ENCODE data around the gene MIA2.
"Not testable (repeated sequence)": the region's sequence is repeated elsewhere in the genome, so short reads cannot be mapped to it uniquely, and the experiment has no call there.

Gene MIA2

GRCh38 chr14:39218171-39218769 lies 15.4 kb upstream of the MIA2 start:
- H3K9ac ChIP-seq (ENCODE audit: low read length): no peak overlapping the region
- no peak overlapping the region for H3K4me3 ChIP-seq (ENCODE audit: low read depth in 1 of 2, low read length in 2 of 2)
- H3K27me3 ChIP-seq (ENCODE audit: control insufficient read depth in 1 of 2, insufficient read depth in 2 of 2, low read length in 2 of 2): no peaks in the 10 kb centered on the region
- no peak overlapping the region for H3K27ac ChIP-seq (ENCODE audit: low read depth, low read length)
- no peaks in the 10 kb centered on the region for H3K4me1 ChIP-seq (ENCODE audit: insufficient read depth, low read length)
- no peaks in the 10 kb centered on the region for H3K9me3 ChIP-seq (ENCODE audit: low read length)
- H3K36me3 ChIP-seq (ENCODE audit: insufficient read depth, low read length): no peaks in the 10 kb centered on the region

DNA sequence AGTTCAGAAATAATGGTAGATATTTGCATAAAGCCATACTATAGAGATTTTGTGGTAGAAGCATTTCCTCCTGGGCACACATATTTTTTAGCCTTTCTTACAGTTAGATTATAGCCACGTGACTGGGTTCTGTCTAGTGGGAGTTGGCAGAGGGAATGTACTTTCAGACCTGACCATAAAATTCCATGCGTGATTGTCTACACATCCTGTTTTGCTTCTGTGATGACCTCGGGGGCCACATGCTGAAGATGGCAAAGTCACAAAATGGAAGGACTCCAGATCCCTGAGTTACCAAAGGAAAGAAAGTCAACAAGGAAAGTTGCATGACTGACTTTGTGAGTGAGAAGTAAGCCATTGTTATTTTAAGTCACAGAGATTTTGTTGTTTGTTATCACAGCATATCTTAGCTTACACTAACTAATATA lies 14.6 kb upstream of the MIA2 start:
- Histone ChIP-seq H3K27me3 (ENCODE audit: control insufficient read depth in 1 of 2, insufficient read depth in 2 of 2, low read length in 2 of 2) (no peaks in the 10 kb centered on the region), H3K4me1 (ENCODE audit: insufficient read depth, low read length) (no peaks in the 10 kb centered on the region), H3K27ac (ENCODE audit: low read depth, low read length) (no peak overlapping the region), H3K9ac (ENCODE audit: low read length) (no peak overlapping the region), H3K4me3 (ENCODE audit: low read depth in 1 of 2, low read length in 2 of 2) (no peak overlapping the region), H3K9me3 (ENCODE audit: low read length) (no peaks in the 10 kb centered on the region), H3K36me3 (ENCODE audit: insufficient read depth, low read length) (no peaks in the 10 kb centered on the region)

DNA sequence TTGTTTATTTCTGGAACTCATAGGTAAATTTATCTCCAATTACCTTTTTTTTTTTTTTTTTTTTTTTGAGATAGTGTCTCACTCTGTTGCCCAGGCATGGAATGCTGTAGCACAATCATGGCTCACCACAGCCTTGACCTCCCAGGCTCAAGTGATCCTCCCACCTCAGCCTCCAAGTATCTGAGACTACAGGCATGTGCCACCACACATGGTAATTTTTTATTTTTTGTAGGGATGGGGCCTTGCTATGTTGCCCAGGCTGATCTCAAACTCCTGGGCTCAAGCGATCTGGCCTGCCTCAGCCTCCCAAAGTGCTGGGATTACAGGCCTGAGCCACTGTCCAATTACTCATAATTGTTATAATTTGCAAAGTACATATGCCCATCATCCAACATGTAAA lies 13.2 kb upstream of the MIA2 start:
- H3K4me1 ChIP-seq (ENCODE audit: insufficient read depth, low read length); H3K9me3 ChIP-seq (ENCODE audit: low read length); H3K27me3 ChIP-seq (ENCODE audit: control insufficient read depth in 1 of 2, insufficient read depth in 2 of 2, low read length in 2 of 2); H3K36me3 ChIP-seq (ENCODE audit: insufficient read depth, low read length); H3K9ac ChIP-seq (ENCODE audit: low read length); H3K4me3 ChIP-seq (ENCODE audit: low read depth in 1 of 2, low read length in 2 of 2); H3K27ac ChIP-seq (ENCODE audit: low read depth, low read length): not testable (repeated sequence)

- H3K4me1 ChIP-seq (ENCODE audit: insufficient read depth, low read length): no peaks in the 10 kb centered on the region
- no peak overlapping the region for H3K9ac ChIP-seq (ENCODE audit: low read length)
- H3K36me3 ChIP-seq (ENCODE audit: insufficient read depth, low read length): no peaks in the 10 kb centered on the region
- no peaks in the 10 kb centered on the region for H3K9me3 ChIP-seq (ENCODE audit: low read length)
- no peak overlapping the region for H3K4me3 ChIP-seq (ENCODE audit: low read depth in 1 of 2, low read length in 2 of 2)
- H3K27me3 ChIP-seq (ENCODE audit: control insufficient read depth in 1 of 2, insufficient read depth in 2 of 2, low read length in 2 of 2): no peaks in the 10 kb centered on the region
- no peak overlapping the region for H3K27ac ChIP-seq (ENCODE audit: low read depth, low read length)
These were observed 5.7 kb upstream of the MIA2 start for GRCh38 chr14:39228044-39228443.

DNA sequence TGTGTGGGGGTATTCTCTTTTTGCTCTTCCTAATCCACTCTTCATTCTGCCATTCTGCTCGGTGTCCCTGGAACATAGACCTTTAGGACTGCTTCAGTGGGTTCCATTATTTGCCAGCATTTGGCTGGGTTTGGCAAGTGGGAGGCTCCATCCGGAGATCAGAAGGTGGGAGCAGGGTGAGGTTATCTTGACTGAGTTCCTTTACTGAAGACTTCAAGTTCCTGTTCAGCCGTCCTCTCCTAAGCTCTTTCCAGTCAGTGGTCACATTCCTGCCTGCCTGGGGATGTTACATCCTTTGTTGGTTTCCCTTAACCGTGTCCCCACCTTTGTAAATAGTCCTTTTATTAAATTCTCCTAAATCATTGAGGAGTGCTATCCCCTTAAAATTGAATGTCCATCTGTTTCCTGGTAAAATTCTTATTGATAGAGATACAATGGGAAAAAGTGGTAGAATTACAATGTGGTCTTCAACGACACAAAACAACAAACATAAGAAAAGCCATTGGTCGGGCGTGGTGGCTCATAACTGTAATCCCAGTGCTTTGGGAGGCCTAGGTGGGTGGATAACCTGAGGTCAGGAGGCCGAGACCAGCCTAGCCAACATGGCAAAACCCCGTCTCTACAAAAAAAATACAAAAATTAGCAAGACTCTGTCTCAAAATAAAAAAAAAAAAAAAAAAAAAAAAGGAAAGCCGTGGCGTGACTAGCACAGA lies 5.0 kb upstream of the MIA2 start:
- Histone ChIP-seq H3K9ac (ENCODE audit: low read length) (no peak overlapping the region), H3K4me3 (ENCODE audit: low read depth in 1 of 2, low read length in 2 of 2) (no peak overlapping the region), H3K36me3 (ENCODE audit: insufficient read depth, low read length) (no peaks in the 10 kb centered on the region), H3K4me1 (ENCODE audit: insufficient read depth, low read length) (no peaks in the 10 kb centered on the region), H3K27me3 (ENCODE audit: control insufficient read depth in 1 of 2, insufficient read depth in 2 of 2, low read length in 2 of 2) (no peaks in the 10 kb centered on the region), H3K9me3 (ENCODE audit: low read length) (no peaks in the 10 kb centered on the region), H3K27ac (ENCODE audit: low read depth, low read length) (no peak overlapping the region)

GRCh38 chr14:39229222-39229543 lies 4.5 kb upstream of the MIA2 start:
- H3K4me3 ChIP-seq (ENCODE audit: low read depth in 1 of 2, low read length in 2 of 2): no peak overlapping the region
- H3K27ac ChIP-seq (ENCODE audit: low read depth, low read length): no peak overlapping the region
- no peaks in the 10 kb centered on the region for H3K4me1 ChIP-seq (ENCODE audit: insufficient read depth, low read length)
- no peaks in the 10 kb centered on the region for H3K9me3 ChIP-seq (ENCODE audit: low read length)
- no peaks in the 10 kb centered on the region for H3K36me3 ChIP-seq (ENCODE audit: insufficient read depth, low read length)
- H3K9ac ChIP-seq (ENCODE audit: low read length): no peak overlapping the region
- no peaks in the 10 kb centered on the region for H3K27me3 ChIP-seq (ENCODE audit: control insufficient read depth in 1 of 2, insufficient read depth in 2 of 2, low read length in 2 of 2)

GRCh38 chr14:39229601-39230110 lies 4.1 kb upstream of the MIA2 start:
- Histone ChIP-seq H3K36me3 (ENCODE audit: insufficient read depth, low read length) (no peaks in the 10 kb centered on the region), H3K4me1 (ENCODE audit: insufficient read depth, low read length) (no peaks in the 10 kb centered on the region), H3K4me3 (ENCODE audit: low read depth in 1 of 2, low read length in 2 of 2) (no peak overlapping the region), H3K9ac (ENCODE audit: low read length) (no peak overlapping the region), H3K27ac (ENCODE audit: low read depth, low read length) (no peak overlapping the region), H3K9me3 (ENCODE audit: low read length) (no peaks in the 10 kb centered on the region), H3K27me3 (ENCODE audit: control insufficient read depth in 1 of 2, insufficient read depth in 2 of 2, low read length in 2 of 2) (no peaks in the 10 kb centered on the region)

- Histone ChIP-seq H3K4me1 (ENCODE audit: insufficient read depth, low read length) (no peaks in the 10 kb centered on the region), H3K27me3 (ENCODE audit: control insufficient read depth in 1 of 2, insufficient read depth in 2 of 2, low read length in 2 of 2) (no peaks in the 10 kb centered on the region), H3K9ac (ENCODE audit: low read length) (no peak overlapping the region), H3K27ac (ENCODE audit: low read depth, low read length) (no peak overlapping the region), H3K4me3 (ENCODE audit: low read depth in 1 of 2, low read length in 2 of 2) (no peak overlapping the region), H3K9me3 (ENCODE audit: low read length) (no peaks in the 10 kb centered on the region), H3K36me3 (ENCODE audit: insufficient read depth, low read length) (no peaks in the 10 kb centered on the region)
These were observed 3.2 kb upstream of the MIA2 start for GRCh38 chr14:39230416-39231035.

DNA sequence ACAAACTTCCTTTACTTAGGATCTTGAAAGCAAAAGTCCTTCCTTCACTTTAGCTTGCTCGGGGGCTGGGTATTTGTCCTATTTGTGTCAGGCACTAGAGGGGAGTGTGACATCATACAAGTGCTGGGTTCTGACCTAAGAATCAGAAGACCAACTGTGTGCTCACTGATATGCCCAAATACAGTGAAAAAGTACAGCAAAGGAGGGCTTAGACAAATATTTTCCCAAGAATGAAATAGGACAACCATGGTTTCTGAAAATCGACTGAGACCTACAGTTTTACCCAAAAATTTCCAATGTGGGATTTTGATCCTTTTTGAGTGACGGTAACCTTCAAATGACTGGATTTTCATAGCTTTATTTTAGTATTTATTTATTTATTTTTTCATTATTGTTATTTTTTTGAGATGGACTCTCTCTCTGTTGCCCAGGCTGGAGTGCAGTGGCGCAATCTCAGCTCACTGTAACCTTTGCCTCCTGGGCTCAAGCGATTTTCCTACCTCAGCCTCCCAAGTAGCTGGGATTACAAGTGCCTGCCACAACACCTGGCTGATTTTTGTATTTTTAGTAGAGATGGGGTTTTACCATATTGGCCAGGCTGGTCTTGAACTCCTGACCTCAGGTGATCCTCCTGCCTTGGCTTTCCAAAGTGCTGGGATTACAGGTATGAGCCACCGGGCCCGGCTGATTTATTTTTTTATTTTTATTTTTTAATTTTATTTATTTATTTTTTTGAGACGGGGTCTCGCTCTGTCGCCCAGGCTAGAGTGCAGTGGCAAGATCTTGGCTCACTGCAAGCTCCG lies 1.8 kb upstream of the MIA2 start:
- H3K9ac ChIP-seq (ENCODE audit: low read length); H3K27ac ChIP-seq (ENCODE audit: low read depth, low read length); H3K9me3 ChIP-seq (ENCODE audit: low read length): not testable (repeated sequence)

DNA sequence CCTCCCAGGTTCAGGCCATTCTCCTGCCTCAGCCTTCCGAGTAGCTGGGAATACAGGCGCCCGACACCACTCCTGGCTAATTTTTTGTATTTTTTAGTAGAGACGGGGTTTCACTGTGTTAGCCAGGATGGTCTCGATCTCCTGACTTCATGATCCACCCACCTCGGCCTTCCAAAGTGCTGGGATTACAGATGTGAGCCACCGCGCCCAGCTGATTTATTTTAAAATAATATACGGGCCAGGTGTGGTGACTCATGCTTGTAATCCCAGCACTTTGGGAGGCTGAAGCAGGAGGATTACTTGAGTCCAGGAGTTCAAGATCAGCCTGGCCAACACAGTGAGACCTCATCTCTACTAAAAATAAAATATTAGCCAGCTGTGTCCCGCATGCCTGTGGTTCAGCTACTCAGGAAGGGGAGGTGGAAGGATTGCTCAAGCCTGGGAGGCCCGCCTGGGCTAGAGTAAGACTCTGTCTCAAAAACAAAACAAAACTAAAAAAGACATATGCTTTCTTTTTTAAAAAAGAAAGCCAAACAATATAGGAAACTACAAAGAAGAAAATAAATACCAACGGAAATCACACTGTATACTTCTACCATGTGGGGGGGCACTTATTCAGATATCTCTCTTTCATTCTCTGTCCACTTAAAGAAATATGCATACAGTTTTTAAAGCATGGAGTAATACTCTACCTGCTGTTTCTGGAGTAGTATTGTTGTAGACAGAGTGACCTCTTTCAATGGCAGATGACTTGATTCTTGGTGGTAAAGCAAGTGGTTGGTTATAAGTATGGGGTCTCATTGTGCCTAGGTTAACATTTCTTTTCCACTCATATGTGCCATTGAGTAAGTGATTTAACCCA lies 930 bp upstream of the MIA2 start:
- H3K4me3 ChIP-seq (ENCODE audit: low read depth in 1 of 2, low read length in 2 of 2): no peak overlapping the region
- H3K27me3 ChIP-seq (ENCODE audit: control insufficient read depth in 1 of 2, insufficient read depth in 2 of 2, low read length in 2 of 2): no peaks in the 10 kb centered on the region
- no peaks in the 10 kb centered on the region for H3K4me1 ChIP-seq (ENCODE audit: insufficient read depth, low read length)
- H3K27ac ChIP-seq (ENCODE audit: low read depth, low read length): no peak overlapping the region
- no peaks in the 10 kb centered on the region for H3K9me3 ChIP-seq (ENCODE audit: low read length)
- no peaks in the 10 kb centered on the region for H3K36me3 ChIP-seq (ENCODE audit: insufficient read depth, low read length)
- H3K9ac ChIP-seq (ENCODE audit: low read length): no peak overlapping the region

More for the DNA sequence above, 1.8 kb upstream of the MIA2 start:
- H3K36me3 ChIP-seq (ENCODE audit: insufficient read depth, low read length); H3K4me1 ChIP-seq (ENCODE audit: insufficient read depth, low read length); H3K27me3 ChIP-seq (ENCODE audit: control insufficient read depth in 1 of 2, insufficient read depth in 2 of 2, low read length in 2 of 2); H3K4me3 ChIP-seq (ENCODE audit: low read depth in 1 of 2, low read length in 2 of 2): not testable (repeated sequence)

GRCh38 chr14:39234986-39235385 lies 1.3 kb downstream of the MIA2 start:
- not testable (repeated sequence) for H3K36me3 ChIP-seq (ENCODE audit: insufficient read depth, low read length); H3K4me1 ChIP-seq (ENCODE audit: insufficient read depth, low read length); H3K9ac ChIP-seq (ENCODE audit: low read length); H3K27me3 ChIP-seq (ENCODE audit: control insufficient read depth in 1 of 2, insufficient read depth in 2 of 2, low read length in 2 of 2); H3K9me3 ChIP-seq (ENCODE audit: low read length); H3K4me3 ChIP-seq (ENCODE audit: low read depth in 1 of 2, low read length in 2 of 2); H3K27ac ChIP-seq (ENCODE audit: low read depth, low read length)
